Nephron (organoid): Measurements from ENCODE around the gene B4GALT3.

Experiments
- H3K27ac Mint-ChIP-seq, 3 experiments: 2 replicates each; pipeline ENCODE4 v1.8.0; 2020; ENCODE audit warnings: mixed read lengths in 3 of 3, mild to moderate bottlenecking in 2 of 3, moderate library complexity in 1 of 3
- H3K27me3 Mint-ChIP-seq: 2 replicates; pipeline ENCODE4 v1.8.0; 2021; ENCODE audit warnings: low read depth, mild to moderate bottlenecking, moderate library complexity, mixed read lengths
- H3K36me3 Mint-ChIP-seq: 2 replicates; pipeline ENCODE4 v1.8.0; 2020; ENCODE audit warnings: low read depth, mixed read lengths
- H3K4me1 Mint-ChIP-seq: 2 replicates; pipeline ENCODE4 v1.8.0; 2020; ENCODE audit warnings: mixed read lengths
- H3K4me3 Mint-ChIP-seq, 3 experiments: 2 replicates each; pipeline ENCODE4 v1.8.0; 2020; ENCODE audit warnings: mild to moderate bottlenecking in 3 of 3, mixed read lengths in 3 of 3, moderate library complexity in 2 of 3
- H3K9me3 Mint-ChIP-seq: 2 replicates; pipeline ENCODE4 v1.8.0; 2020; ENCODE audit warnings: mixed read lengths
- TF ChIP-seq, protein P1 (sequence below), 3 experiments: fragments of 200-600 bp; sonication (generic); IDR thresholded peaks; one replicate each; pipeline ENCODE4 v1.5.0; 2021; ENCODE audit warnings: antibody characterized with exemption in 3 of 3; ENCODE audit not compliant: unreplicated experiment in 3 of 3

B4GALT3 gene

DNA sequence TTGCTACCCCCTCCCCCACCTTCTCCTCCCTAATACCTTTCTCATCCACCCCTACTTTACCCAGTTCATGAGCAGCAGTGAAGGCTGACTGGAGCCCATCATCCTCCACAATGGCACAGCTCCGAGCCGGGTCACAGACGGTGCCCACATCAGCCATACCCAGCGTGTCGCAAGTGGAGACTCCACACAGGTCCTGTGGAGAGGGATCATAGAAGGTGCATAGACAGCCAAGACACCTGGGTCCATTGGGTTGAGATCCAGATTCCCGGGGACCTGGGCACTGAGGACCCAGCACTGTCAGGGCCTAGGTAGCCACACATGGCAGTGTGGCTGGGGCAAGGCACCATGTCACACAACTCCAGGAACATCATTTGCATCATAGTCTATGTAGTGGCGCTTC is 18.8 kb upstream of the B4GALT3 start:
- Mint-ChIP-seq H3K4me1 (peaks cover 51% of the 10 kb centered on the region), H3K27ac (peak overlapping the region; percentile 92 to 99 (median 96)), H3K4me3 (peak overlapping the region in 2 of 3 experiments; percentile 31 to 46), H3K36me3 (peaks cover 3% of the 10 kb centered on the region), H3K27me3 (no peaks in the 10 kb centered on the region), H3K9me3 (no peaks in the 10 kb centered on the region)
- TF ChIP-seq, protein P1, sequence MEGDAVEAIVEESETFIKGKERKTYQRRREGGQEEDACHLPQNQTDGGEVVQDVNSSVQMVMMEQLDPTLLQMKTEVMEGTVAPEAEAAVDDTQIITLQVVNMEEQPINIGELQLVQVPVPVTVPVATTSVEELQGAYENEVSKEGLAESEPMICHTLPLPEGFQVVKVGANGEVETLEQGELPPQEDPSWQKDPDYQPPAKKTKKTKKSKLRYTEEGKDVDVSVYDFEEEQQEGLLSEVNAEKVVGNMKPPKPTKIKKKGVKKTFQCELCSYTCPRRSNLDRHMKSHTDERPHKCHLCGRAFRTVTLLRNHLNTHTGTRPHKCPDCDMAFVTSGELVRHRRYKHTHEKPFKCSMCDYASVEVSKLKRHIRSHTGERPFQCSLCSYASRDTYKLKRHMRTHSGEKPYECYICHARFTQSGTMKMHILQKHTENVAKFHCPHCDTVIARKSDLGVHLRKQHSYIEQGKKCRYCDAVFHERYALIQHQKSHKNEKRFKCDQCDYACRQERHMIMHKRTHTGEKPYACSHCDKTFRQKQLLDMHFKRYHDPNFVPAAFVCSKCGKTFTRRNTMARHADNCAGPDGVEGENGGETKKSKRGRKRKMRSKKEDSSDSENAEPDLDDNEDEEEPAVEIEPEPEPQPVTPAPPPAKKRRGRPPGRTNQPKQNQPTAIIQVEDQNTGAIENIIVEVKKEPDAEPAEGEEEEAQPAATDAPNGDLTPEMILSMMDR (IDR thresholded peaks at IDR 0.05; ENCODE audit: unreplicated experiment in 3 of 3): no peak

DNA sequence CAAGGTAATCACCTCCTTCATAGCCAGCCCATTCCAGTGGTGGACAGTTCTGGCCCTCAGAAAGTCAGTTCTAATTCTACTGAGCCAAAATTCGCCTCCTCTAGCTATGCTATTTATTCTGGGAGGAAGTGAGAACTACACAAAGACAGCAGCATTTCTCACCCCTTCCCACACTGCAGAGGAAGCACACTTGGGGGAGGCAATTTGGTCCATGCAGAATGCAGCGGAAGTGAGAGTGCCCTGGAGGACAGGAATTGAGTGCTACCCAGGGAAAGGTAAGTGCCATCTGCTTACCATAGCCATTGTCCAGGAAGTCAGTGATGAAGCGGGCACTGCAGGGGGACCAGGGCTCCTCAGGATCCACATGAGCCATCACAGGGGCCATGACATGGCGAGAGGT is 17.9 kb upstream of the B4GALT3 start:
- peaks cover 42% of the 10 kb centered on the region for H3K4me1 Mint-ChIP-seq
- peak overlapping the region; percentile 22 to 53 (median 53) for H3K27ac Mint-ChIP-seq
- no peaks in the 10 kb centered on the region for H3K9me3 Mint-ChIP-seq
- peak overlapping the region in 1 of 3 experiments; percentile 47 for H3K4me3 Mint-ChIP-seq
- TF ChIP-seq, protein P1 (IDR thresholded peaks at IDR 0.05; ENCODE audit: unreplicated experiment in 3 of 3): no peak
- no peaks in the 10 kb centered on the region for H3K27me3 Mint-ChIP-seq
- H3K36me3 Mint-ChIP-seq: peaks cover 3% of the 10 kb centered on the region

DNA sequence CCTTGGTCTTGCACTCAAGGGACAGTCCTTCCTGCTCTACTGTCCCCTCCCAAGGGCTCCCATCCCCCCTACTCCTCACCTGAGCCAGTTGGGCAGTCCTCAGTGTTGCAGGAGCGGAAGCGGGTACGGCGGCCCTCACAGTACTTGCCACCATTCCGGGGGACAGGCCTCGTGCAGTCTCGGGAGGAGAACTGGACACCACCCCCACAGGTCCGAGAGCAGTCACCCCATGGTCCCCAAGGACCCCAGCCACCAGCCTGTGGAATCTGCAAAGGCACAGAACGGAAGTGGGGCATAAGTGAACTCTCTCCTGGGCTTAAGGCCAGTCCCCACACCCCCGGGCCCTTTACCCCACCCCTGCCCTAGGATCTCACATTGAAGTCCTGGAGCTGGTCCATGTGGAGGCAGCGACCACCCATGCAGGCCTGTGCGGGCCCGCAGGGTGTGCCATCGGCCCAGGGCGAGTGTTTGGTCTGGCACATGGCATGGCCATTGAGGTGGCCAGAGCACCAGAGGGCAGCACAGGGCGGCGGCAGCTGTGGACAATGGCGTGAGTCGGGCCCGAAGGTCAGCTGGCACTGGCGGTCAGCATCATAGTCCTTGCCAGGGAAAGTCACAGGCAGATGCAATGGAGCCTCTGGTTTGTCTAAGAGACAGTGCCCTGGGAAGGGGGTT is 16.4 kb upstream of the B4GALT3 start:
- H3K27me3 Mint-ChIP-seq: no peaks in the 10 kb centered on the region
- peaks cover 3% of the 10 kb centered on the region for H3K36me3 Mint-ChIP-seq
- H3K9me3 Mint-ChIP-seq: no peaks in the 10 kb centered on the region
- peaks cover 27% of the 10 kb centered on the region for H3K4me1 Mint-ChIP-seq
- H3K4me3 Mint-ChIP-seq: no peak overlapping the region
- TF ChIP-seq, protein P1 (IDR thresholded peaks at IDR 0.05; ENCODE audit: unreplicated experiment in 3 of 3): no peak
- H3K27ac Mint-ChIP-seq: no peak overlapping the region

DNA sequence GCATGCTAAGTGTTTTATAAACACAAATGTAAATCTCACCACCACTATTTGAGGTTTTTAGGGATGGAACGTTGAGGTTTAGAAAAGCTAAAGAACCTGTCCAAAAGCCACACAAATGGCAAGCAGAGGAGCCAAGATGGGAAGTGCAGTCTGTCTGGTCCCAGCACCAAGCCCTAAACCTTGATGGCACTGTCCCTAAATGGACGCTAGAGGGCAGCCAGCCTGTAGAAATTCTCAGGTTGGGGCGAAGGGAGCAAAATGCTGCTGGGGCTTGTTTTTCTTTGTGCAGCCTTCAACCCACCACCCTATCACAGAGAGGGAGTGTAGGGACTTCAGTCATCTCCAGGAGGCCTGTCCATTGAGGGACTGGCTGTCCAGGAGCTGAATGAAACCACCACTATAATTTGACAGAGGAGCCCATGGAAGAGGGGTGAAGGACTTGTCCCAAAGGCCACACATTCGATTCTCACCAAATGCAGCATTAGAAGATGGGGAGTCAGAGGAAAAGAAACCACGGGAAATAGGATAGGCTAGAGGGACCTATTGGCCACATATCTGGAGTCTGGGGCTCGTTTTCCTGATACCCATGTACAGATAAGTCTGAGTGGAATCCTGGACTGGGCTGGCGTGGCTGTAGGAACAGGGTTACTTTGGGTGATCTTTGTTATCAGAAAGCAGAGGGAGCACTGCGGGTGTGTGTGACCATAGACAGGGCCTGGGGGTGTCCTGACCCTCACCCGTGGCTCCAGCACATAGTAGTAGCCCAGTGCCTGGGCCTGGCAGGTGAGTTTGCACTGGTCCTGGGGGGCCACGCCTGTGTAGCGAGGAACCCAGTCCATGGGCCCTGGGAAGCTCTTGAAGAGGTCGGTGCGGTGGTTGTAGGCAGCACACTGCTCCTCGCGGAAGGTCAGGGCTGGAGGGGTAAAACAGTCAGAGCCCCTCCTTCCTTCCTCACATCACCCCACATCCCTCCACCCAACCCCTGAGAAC is 15.5 kb upstream of the B4GALT3 start:
- TF ChIP-seq, protein P1 (IDR thresholded peaks at IDR 0.05; ENCODE audit: unreplicated experiment in 3 of 3): peak; percentile 83 to 89 (median 86)
- no peaks in the 10 kb centered on the region for H3K27me3 Mint-ChIP-seq
- no peaks in the 10 kb centered on the region for H3K9me3 Mint-ChIP-seq
- H3K27ac Mint-ChIP-seq: peak overlapping the region; percentile 42 to 71 (median 42)
- peaks cover 3% of the 10 kb centered on the region for H3K36me3 Mint-ChIP-seq
- peak overlapping the region in 2 of 3 experiments; percentile 22 to 52 for H3K4me3 Mint-ChIP-seq
- peaks cover 22% of the 10 kb centered on the region for H3K4me1 Mint-ChIP-seq

DNA sequence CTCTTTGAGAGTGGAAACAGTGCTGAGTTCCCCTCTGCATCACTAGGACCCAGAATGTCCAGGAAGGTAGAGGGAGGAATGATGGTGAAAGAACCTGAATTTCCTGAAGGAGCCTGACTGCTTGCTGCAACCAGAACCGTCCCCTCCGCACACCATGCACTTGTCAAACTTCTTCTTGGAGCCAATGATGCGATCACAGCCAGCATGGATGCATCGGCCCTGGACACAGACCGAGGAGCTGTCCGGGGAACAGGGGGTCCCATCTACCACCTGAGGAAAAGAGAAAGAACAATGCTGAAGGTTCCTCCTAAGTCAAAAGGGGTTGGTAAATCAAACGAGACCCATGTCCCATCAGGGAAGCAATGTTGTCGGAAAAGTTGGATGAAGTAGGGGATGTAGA is 14.7 kb upstream of the B4GALT3 start:
- TF ChIP-seq, protein P1 (IDR thresholded peaks at IDR 0.05; ENCODE audit: unreplicated experiment in 3 of 3): no peak
- Mint-ChIP-seq H3K9me3 (no peaks in the 10 kb centered on the region), H3K27ac (no peak overlapping the region), H3K4me1 (peaks cover 14% of the 10 kb centered on the region), H3K4me3 (no peak overlapping the region), H3K27me3 (no peaks in the 10 kb centered on the region), H3K36me3 (peaks cover 3% of the 10 kb centered on the region)
